ENCODE data around the gene MRPS30.

- no peak for TF ChIP-seq CTCF (conservative IDR thresholded peaks at IDR 0.05 in 1 of 2, IDR thresholded peaks at IDR 0.05 in 1 of 2; ENCODE audit: low read depth in 1 of 2, low read length in 2 of 2)
- no peak for TF ChIP-seq EZH2 (IDR thresholded peaks at IDR 0.05; ENCODE audit: low read length, missing control alignments)
Measured at GRCh38 chr5:44844744-44845143, 36.0 kb downstream of the MRPS30 start.

All from fibroblast of lung (primary cell).